Retinal pigment epithelial cell (primary cell): ENCODE results near the gene LGALS3.
A peak's percentile ranks its signal among the peaks of the same experiment; 100 is the strongest.
"Not testable (repeated sequence)": the region's sequence is repeated elsewhere in the genome, so short reads cannot be mapped to it uniquely, and the experiment has no call there.

Experiments used
- DNase-seq: peaks from one replicate; pipeline ENCODE4 v3.0.0-alpha.2; 2010; ENCODE audit warnings: low read depth
- H3K4me3 ChIP-seq: 2 replicates; pipeline ENCODE4 v1.5.1; 2011; ENCODE audit warnings: mild to moderate bottlenecking, low read length, control low read depth, moderate library complexity
- CTCF ChIP-seq: conservative IDR thresholded peaks from 2 replicates; pipeline ENCODE4 v1.5.1; 2011; ENCODE audit warnings: low read depth, low read length, control low read depth, inconsistent platforms

Gene LGALS3

DNA sequence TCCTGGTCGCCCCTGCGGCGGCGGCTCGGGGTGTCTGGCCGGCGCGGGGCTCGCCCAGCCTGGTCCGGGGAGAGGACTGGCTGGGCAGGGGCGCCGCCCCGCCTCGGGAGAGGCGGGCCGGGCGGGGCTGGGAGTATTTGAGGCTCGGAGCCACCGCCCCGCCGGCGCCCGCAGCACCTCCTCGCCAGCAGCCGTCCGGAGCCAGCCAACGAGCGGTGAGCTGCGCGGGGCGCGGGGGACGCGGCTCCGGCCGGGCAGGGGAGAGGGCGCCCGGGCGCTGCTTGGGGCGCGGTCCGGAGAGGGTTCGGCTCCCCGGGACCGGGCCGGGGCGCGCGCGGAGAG lies at the start of gene LGALS3:
TSS of gene LGALS3 (plus strand) at position 167 of the 342 bp plus-strand sequence. CDS start 8,122 bp downstream, outside the sequence.
- no peak for TF ChIP-seq CTCF
- peak within 1 kb of the TSS; percentile 71 for H3K4me3 ChIP-seq
- DNase-seq: peak; percentile 16

GRCh38 chr14:55079961-55080360 lies 49.1 kb upstream of the LGALS3 start:
- DNase-seq, H3K4me3 ChIP-seq: not testable (repeated sequence)

DNA sequence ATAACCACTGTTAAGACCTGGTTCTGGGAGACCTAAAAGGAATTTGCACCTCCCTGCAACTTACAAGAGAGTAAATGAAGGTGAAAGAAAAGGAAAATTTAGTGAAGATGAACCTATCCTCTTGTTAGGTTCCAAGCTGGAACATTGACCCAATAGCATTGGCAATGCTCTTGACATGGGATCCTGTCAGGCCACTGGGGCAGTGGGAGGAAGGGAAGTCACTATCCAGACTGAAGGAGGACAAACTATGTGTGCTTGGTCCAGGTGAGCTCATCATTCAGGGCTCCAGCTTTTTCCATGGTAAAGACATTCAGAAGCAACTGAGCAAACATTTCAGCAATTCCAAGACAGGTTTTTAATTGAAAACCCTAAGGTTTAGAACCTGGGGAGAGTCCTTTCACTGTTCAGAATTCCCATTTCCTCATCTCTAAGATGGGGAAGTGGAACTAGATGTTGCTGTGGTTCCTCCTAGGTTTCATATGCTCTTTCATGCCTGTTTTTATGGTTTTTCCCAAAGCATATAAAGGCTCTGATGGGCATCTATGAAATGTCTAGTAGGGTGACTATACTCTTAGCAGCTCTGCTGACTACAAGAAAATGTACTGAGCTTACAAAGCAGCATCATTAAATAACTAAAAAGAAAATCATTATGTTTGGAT lies 44.5 kb upstream of the LGALS3 start:
- no peak overlapping the region for H3K4me3 ChIP-seq
- DNase-seq: no peak
- TF ChIP-seq CTCF: no peak

DNA sequence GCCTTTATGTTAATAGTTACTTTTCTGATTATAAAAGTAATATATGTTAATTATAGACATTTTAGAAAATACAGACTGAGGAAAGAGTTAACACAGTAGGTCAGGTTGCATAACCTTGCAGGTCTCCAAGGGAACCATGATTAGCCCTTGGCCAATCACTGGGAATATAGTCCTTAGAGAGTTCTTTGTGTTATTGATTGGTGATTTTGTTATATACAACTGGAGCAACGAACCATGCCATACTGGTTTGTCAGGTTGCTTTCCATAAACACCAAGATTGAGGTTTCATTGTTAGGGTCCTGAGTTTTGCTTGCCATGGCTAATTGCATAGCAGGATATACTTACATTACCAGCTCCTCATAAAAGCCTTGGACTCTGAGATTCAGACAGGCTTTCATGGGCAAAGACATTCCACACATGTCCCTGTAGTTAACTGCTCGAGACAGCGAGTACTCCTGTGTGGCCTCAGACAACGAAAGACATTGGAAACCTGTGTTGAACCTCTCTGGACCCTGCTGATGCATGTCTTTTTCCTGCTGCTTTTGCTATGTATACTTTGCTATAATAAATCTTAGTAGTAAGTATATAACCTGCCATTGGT lies 43.9 kb upstream of the LGALS3 start:
- no peak for DNase-seq
- no peak for TF ChIP-seq CTCF
- no peak overlapping the region for H3K4me3 ChIP-seq

DNA sequence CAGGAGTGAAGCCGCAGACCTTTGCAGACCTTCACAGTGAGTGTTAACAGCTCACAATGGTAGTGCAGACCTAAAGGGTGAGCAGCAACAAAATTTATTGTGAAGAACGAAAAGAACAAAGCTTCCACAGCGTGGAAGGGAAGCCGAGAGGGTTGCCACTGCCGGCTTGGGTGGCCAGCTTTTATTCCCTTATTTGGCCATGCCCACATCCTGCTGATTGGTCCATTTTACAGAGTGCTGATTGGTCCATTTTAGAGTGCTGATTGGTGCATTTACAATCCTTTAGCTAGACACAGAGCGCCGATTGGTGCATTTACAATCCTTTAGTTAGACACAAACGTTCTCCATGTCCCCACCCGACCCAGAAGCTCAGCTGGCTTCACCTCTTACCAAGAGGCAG lies 42.1 kb upstream of the LGALS3 start:
- H3K4me3 ChIP-seq: no peak overlapping the region
- TF ChIP-seq CTCF: no peak
- no peak for DNase-seq

DNA sequence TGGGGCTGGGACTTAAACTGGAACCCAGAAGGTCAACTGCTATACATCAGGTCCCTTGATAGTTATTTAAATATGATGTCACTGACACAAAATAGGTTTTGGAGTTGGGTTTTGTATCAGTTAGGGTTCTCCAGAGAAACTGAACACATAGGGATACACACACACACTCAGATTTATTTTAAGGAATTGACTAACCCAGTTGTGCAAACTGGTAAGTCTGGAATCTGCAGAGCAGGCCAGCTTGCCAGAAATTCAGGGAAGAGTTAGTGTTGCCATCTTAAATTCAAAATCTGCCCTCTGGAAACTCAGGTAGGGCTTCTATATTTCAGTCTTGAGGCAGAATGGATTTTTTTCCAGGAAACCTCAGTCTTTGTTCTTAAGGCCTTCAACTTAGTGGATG lies 40.7 kb upstream of the LGALS3 start:
- TF ChIP-seq CTCF: no peak
- H3K4me3 ChIP-seq: no peak overlapping the region
- no peak for DNase-seq

GRCh38 chr14:55092341-55092740 lies 36.7 kb upstream of the LGALS3 start:
- no peak overlapping the region for H3K4me3 ChIP-seq
- TF ChIP-seq CTCF: no peak
- no peak for DNase-seq
